ENCODE results near the gene CLASP1.

DNA sequence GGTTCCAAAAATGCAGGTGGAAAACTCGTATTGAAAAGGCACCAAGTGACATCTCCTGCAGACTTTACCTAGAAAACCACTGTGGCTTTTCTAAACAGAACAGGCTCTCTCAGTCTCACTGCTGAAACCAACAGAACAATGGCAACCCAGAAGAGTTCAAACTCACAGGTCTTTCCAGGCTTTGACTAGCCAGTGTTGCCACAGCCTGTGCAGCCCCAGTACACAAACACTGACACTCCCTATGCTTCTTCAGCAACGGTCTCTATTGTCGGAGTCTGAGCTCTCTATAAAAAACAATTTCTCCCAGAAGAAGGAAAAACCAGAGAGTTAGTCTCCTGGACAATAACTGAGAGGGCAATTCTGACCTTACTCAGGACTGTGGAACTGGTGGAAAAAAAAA lies 206.4 kb downstream of the CLASP1 start:
- no peak for TF ChIP-seq SPI1 (IDR thresholded peaks at IDR 0.05; ENCODE audit: low read depth, low read length)
- no peak for TF ChIP-seq POU2F2 (IDR thresholded peaks at IDR 0.05; ENCODE audit: low read depth, low read length)
- no peak for TF ChIP-seq POLR2A (IDR thresholded peaks at IDR 0.05; ENCODE audit: low read depth, low read length)
- no peak for TF ChIP-seq POLR2AphosphoS5 (IDR thresholded peaks at IDR 0.05; ENCODE audit: low read depth, low read length)
- TF ChIP-seq TAF1 (IDR thresholded peaks at IDR 0.05; ENCODE audit: low read depth, low read length), result no peak
- no peak for TF ChIP-seq PAX5 (IDR thresholded peaks at IDR 0.05; ENCODE audit: insufficient read depth, low read length, severe bottlenecking)

All from GM12891 (cell line).